Pons (tissue), 1 donor: Measurements from ENCODE around the gene ZNF438.
"Not testable (repeated sequence)": the region's sequence is repeated elsewhere in the genome, so short reads cannot be mapped to it uniquely, and the experiment has no call there.

Experiments used
- DNase-seq: peaks from one replicate; pipeline ENCODE4 v3.0.0-alpha.2; 2016; ENCODE audit warnings: low spot score

The ZNF438 gene

GRCh38 chr10:30935078-30935477 is 96.6 kb downstream of the ZNF438 start:
- no peak for DNase-seq

GRCh38 chr10:30931094-30931493 is 100.6 kb downstream of the ZNF438 start:
- DNase-seq, result no peak

- no peak for DNase-seq
Observed at GRCh38 chr10:30929901-30930520, 101.7 kb downstream of the ZNF438 start.

- not testable (repeated sequence) for DNase-seq
Observed at GRCh38 chr10:30929311-30929729, 102.3 kb downstream of the ZNF438 start.

- DNase-seq, result no peak
Observed at GRCh38 chr10:30928742-30929141, 102.9 kb downstream of the ZNF438 start.

GRCh38 chr10:30918651-30919050 is 113.0 kb downstream of the ZNF438 start:
- DNase-seq, result no peak

GRCh38 chr10:30917789-30918188 is 113.9 kb downstream of the ZNF438 start:
- DNase-seq, result no peak

- DNase-seq, result no peak
Observed at GRCh38 chr10:30917067-30917466, 114.6 kb downstream of the ZNF438 start.

GRCh38 chr10:30915146-30915545 is 116.5 kb downstream of the ZNF438 start:
- DNase-seq, result no peak

GRCh38 chr10:30911303-30911863 is 120.3 kb downstream of the ZNF438 start:
- DNase-seq, result no peak

GRCh38 chr10:30903397-30904138 is 128.1 kb downstream of the ZNF438 start:
- no peak for DNase-seq

GRCh38 chr10:30902621-30903396 is 128.9 kb downstream of the ZNF438 start:
- no peak for DNase-seq

- not testable (repeated sequence) for DNase-seq
Observed at GRCh38 chr10:30901487-30901886, 130.2 kb downstream of the ZNF438 start.

- DNase-seq, result no peak
Observed at GRCh38 chr10:30898964-30899363, 132.7 kb downstream of the ZNF438 start.

GRCh38 chr10:30897547-30897946 is 134.1 kb downstream of the ZNF438 start:
- no peak for DNase-seq

GRCh38 chr10:30897048-30897447 is 134.6 kb downstream of the ZNF438 start:
- DNase-seq, result no peak

GRCh38 chr10:30894221-30894620 is 137.4 kb downstream of the ZNF438 start:
- DNase-seq, result no peak

- no peak for DNase-seq
Observed at GRCh38 chr10:30893208-30893607, 138.5 kb downstream of the ZNF438 start.

- no peak for DNase-seq
Observed at GRCh38 chr10:30887839-30888238, 143.8 kb downstream of the ZNF438 start.

- no peak for DNase-seq
Observed at GRCh38 chr10:30885423-30885822, 146.2 kb downstream of the ZNF438 start.

- DNase-seq, result no peak
Observed at GRCh38 chr10:30883751-30884150, 147.9 kb downstream of the ZNF438 start.

GRCh38 chr10:30883116-30883515 is 148.5 kb downstream of the ZNF438 start:
- no peak for DNase-seq

- DNase-seq, result no peak
Observed at GRCh38 chr10:30882281-30882680, 149.4 kb downstream of the ZNF438 start.
